Measurements from ENCODE around the gene HOXB1. TPM values are rescaled to one million over a fixed set of nuclear protein-coding genes. Genes with fewer than 3 reads are reported as not detected.

Gene HOXB1
- total and polyA plus RNA-seq, 2 experiments from 2014 or later = not detected

DNA sequence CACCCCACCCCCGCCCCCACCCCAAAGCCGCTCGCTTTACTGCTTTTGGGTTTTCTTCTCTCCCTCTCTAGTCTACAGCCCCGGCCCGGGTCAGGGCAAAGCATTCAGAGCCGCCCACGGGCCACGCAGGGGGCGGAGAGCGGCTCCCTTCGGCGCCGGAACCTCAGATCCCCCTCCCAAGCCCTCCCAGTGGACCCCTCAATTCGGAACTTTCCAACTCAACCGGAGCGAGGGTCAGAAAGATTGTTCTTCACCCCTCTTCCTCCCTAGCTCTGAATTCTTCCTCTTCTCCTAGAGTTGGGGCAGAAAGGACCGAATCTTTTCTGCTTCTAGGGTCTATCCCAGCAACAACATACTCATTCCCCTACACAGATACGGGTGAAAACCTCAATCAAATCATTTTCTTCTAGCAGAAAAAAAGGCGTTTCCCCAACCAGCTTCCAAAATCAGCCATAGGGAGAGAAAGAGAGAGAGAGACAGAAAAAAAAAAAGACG lies 13.1 kb upstream of the HOXB1 start:
- Histone ChIP-seq H3K36me3 (ENCODE audit: insufficient read depth) (no peaks in the 10 kb centered on the region; the same call in 1 of the 2 replicates), H3K9me2 (ENCODE audit: insufficient read depth) (no peaks in the 10 kb centered on the region), H2AFZ (no peak overlapping the region), H3F3A (replicated peaks; ENCODE audit: low read depth) (peaks cover 33% of the 10 kb centered on the region), H3K27ac (ENCODE audit: low read depth) (no peak overlapping the region), H3K4me1 (ENCODE audit: insufficient read depth) (peaks cover 81% of the 10 kb centered on the region), H3K27me3 (ENCODE audit: insufficient read depth) (peaks cover 100% of the 10 kb centered on the region), H3K4me3 (peak overlapping the region; percentile 47), H3K4me2 (peak overlapping the region; percentile 74), H3K79me2 (replicated peaks; ENCODE audit: insufficient read depth) (no peaks in the 10 kb centered on the region), H4K20me1 (replicated peaks; ENCODE audit: insufficient read depth) (peaks cover 18% of the 10 kb centered on the region)
- DNase-seq (ENCODE audit: low spot score) (no peak), ATAC-seq (no peak)
- H3K9me3 Mint-ChIP-seq = peaks cover 3% of the 10 kb centered on the region
- TF ChIP-seq EZH2 (IDR thresholded peaks at IDR 0.05; ENCODE audit: low read depth, unreplicated experiment) (peak; percentile 97), CTCF (conservative IDR thresholded peaks at IDR 0.05; ENCODE audit: low read depth in 2 of 2) (no peak), STAT1 (IDR thresholded peaks at IDR 0.05; ENCODE audit: unreplicated experiment) (no peak)
- peak overlapping the region; percentile 58 for H3K4me3 Mint-ChIP-seq
- H3K27me3 Mint-ChIP-seq (ENCODE audit: insufficient read depth, low read depth, poor library complexity) = peaks cover 97% of the 10 kb centered on the region
- H3K27ac Mint-ChIP-seq = no peak overlapping the region
- peaks cover 68% of the 10 kb centered on the region for H3K4me1 Mint-ChIP-seq
- peaks cover 4% of the 10 kb centered on the region; the same call in 1 of the 3 replicates for H3K36me3 Mint-ChIP-seq (ENCODE audit: low read depth)

DNA sequence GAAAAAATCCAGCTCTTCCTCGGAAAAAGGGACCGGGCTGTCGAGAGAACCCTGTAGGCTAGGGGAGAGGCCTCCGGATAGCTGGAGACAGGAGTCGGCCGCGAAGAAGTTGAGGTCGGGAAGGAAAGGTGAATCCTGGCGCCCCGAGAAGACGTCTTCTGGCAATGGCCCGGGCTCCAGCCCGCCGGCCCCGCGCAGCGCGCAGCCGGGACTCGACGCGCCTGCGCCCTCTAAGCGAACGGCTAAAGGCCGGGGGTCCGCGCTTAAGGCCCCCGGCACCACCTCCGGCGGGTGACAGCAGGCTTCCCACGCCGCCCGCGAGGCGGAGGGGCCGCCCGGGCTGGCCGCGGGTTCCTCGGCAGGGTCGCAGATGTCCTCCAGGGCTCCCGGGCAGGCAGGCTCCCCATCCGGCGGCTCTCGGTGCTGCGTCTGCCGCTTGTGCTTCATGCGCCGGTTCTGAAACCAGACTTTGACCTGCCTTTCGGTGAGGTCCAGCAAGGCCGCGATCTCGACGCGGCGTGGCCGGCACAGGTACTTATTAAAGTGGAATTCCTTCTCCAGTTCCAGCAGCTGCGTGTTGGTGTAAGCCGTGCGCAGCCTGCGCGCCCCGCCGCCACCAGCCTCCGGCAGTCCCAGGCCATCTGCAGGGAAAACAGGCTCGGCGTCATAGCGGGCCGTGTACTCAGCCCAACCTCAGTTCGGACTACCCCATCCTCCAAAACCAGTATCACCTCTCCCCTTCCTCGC lies 12.5 kb upstream of the HOXB1 start:
- H3K27me3 ChIP-seq (ENCODE audit: insufficient read depth) = peaks cover 100% of the 10 kb centered on the region
- DNase-seq (ENCODE audit: low spot score) (peak; percentile 72), ATAC-seq (peak; percentile 47)
- Mint-ChIP-seq H3K4me3 (peak overlapping the region; percentile 58), H3K27me3 (ENCODE audit: insufficient read depth, low read depth, poor library complexity) (peaks cover 96% of the 10 kb centered on the region), H3K27ac (no peak overlapping the region), H3K9me3 (peaks cover 3% of the 10 kb centered on the region), H3K4me1 (peaks cover 64% of the 10 kb centered on the region), H3K36me3 (ENCODE audit: low read depth) (peaks cover 4% of the 10 kb centered on the region; the same call in 1 of the 3 replicates)
- no peak overlapping the region for H3K27ac ChIP-seq (ENCODE audit: low read depth)
- H3K9me2 ChIP-seq (ENCODE audit: insufficient read depth) = no peaks in the 10 kb centered on the region
- H2AFZ ChIP-seq = peak overlapping the region; percentile 78; the same call in 1 of the 2 replicates
- peaks cover 18% of the 10 kb centered on the region for H4K20me1 ChIP-seq (replicated peaks; ENCODE audit: insufficient read depth)
- H3F3A ChIP-seq (replicated peaks; ENCODE audit: low read depth) = peaks cover 29% of the 10 kb centered on the region
- H3K36me3 ChIP-seq (ENCODE audit: insufficient read depth) = no peaks in the 10 kb centered on the region; the same call in 1 of the 2 replicates
- peaks cover 75% of the 10 kb centered on the region for H3K4me1 ChIP-seq (ENCODE audit: insufficient read depth)
- peak overlapping the region; percentile 74 for H3K4me2 ChIP-seq
- TF ChIP-seq REST (IDR thresholded peaks at IDR 0.05; ENCODE audit: unreplicated experiment) = no peak
- peak; percentile 31 for TF ChIP-seq EZH2phosphoT487 (IDR thresholded peaks at IDR 0.05; ENCODE audit: unreplicated experiment)
- TF ChIP-seq EZH2 (IDR thresholded peaks at IDR 0.05; ENCODE audit: low read depth, unreplicated experiment) = peak; percentile 47
- peak overlapping the region; percentile 47 for H3K4me3 ChIP-seq
- H3K79me2 ChIP-seq (replicated peaks; ENCODE audit: insufficient read depth) = no peaks in the 10 kb centered on the region

All from GM23338 (cell line).